ENCODE results near the gene CGB5.
"Not testable (repeated sequence)": the region's sequence is repeated elsewhere in the genome, so short reads cannot be mapped to it uniquely, and the experiment has no call there.

CGB5 gene

GRCh38 chr19:49036815-49037214 is 6.8 kb upstream of the CGB5 start, which contains the start of gene CGB1:
Gene CGB1 (minus strand): TSS chr19:49036895. CDS start chr19:49036711, 184 bp downstream.
- DNase-seq (ENCODE audit: low read depth in 1 of 2, low spot score in 1 of 2) = peak in 1 of 2 experiments; percentile 29
- in situ Hi-C loops (cut with HindIII; ENCODE audit: low pct_unique_long_range_greater_than_20kb, low sequenced_read_pairs) = not testable (repeated sequence)

GRCh38 chr19:49038111-49038510 is 5.5 kb upstream of the CGB5 start:
- DNase-seq (ENCODE audit: low read depth in 1 of 2, low spot score in 1 of 2); in situ Hi-C loops (cut with HindIII; ENCODE audit: low pct_unique_long_range_greater_than_20kb, low sequenced_read_pairs): not testable (repeated sequence)

- DNase-seq (ENCODE audit: low read depth in 1 of 2, low spot score in 1 of 2); in situ Hi-C loops (cut with HindIII; ENCODE audit: low pct_unique_long_range_greater_than_20kb, low sequenced_read_pairs): not testable (repeated sequence)
Observed at GRCh38 chr19:49038557-49039276, 4.9 kb upstream of the CGB5 start.

GRCh38 chr19:49039736-49040135 is 3.9 kb upstream of the CGB5 start:
- in situ Hi-C loops (cut with HindIII; ENCODE audit: low pct_unique_long_range_greater_than_20kb, low sequenced_read_pairs); DNase-seq (ENCODE audit: low read depth in 1 of 2, low spot score in 1 of 2): not testable (repeated sequence)

- in situ Hi-C loops (cut with HindIII; ENCODE audit: low pct_unique_long_range_greater_than_20kb, low sequenced_read_pairs) = no loop called here
- no peak for DNase-seq (ENCODE audit: low read depth in 1 of 2, low spot score in 1 of 2)
- no peak for TF ChIP-seq JUND (IDR thresholded peaks at IDR 0.05; ENCODE audit: low read depth)
Observed at GRCh38 chr19:49042177-49042576, 1.5 kb upstream of the CGB5 start.

GRCh38 chr19:49042666-49043065 is 982 bp upstream of the CGB5 start:
- in situ Hi-C loops (cut with HindIII; ENCODE audit: low pct_unique_long_range_greater_than_20kb, low sequenced_read_pairs); DNase-seq (ENCODE audit: low read depth in 1 of 2, low spot score in 1 of 2): not testable (repeated sequence)

GRCh38 chr19:49049011-49049410 is 5.4 kb downstream of the CGB5 start, which contains the start of gene CGB8:
Gene CGB8 (minus strand): TSS chr19:49049111. CDS start chr19:49048739, 372 bp downstream.
- DNase-seq (ENCODE audit: low read depth in 1 of 2, low spot score in 1 of 2); in situ Hi-C loops (cut with HindIII; ENCODE audit: low pct_unique_long_range_greater_than_20kb, low sequenced_read_pairs): not testable (repeated sequence)

- in situ Hi-C loops (cut with HindIII; ENCODE audit: low pct_unique_long_range_greater_than_20kb, low sequenced_read_pairs) = not testable (repeated sequence)
Observed at GRCh38 chr19:49049834-49050233, 6.2 kb downstream of the CGB5 start.

GRCh38 chr19:49050376-49051033 is 6.9 kb downstream of the CGB5 start:
- DNase-seq (ENCODE audit: low read depth in 1 of 2, low spot score in 1 of 2); in situ Hi-C loops (cut with HindIII; ENCODE audit: low pct_unique_long_range_greater_than_20kb, low sequenced_read_pairs): not testable (repeated sequence)

More at GRCh38 chr19:49049834-49050233, 6.2 kb downstream of the CGB5 start:
- not testable (repeated sequence) for DNase-seq (ENCODE audit: low read depth in 1 of 2, low spot score in 1 of 2)

GRCh38 chr19:49056101-49056901 is 12.7 kb downstream of the CGB5 start:
- in situ Hi-C loops (cut with HindIII; ENCODE audit: low pct_unique_long_range_greater_than_20kb, low sequenced_read_pairs) = no loop called here
- no peak for TF ChIP-seq JUND (IDR thresholded peaks at IDR 0.05; ENCODE audit: low read depth)
- peak; percentile 51 to 82 for DNase-seq (ENCODE audit: low read depth in 1 of 2, low spot score in 1 of 2)

- DNase-seq (ENCODE audit: low read depth in 1 of 2, low spot score in 1 of 2); in situ Hi-C loops (cut with HindIII; ENCODE audit: low pct_unique_long_range_greater_than_20kb, low sequenced_read_pairs): not testable (repeated sequence)
Observed at GRCh38 chr19:49056902-49057596, 13.4 kb downstream of the CGB5 start.

- no peak for TF ChIP-seq JUND (IDR thresholded peaks at IDR 0.05; ENCODE audit: low read depth)
- DNase-seq (ENCODE audit: low read depth in 1 of 2, low spot score in 1 of 2) = peak; percentile 73 to 79
- in situ Hi-C loops (cut with HindIII; ENCODE audit: low pct_unique_long_range_greater_than_20kb, low sequenced_read_pairs) = no loop called here
Observed at GRCh38 chr19:49057636-49058234, 14.1 kb downstream of the CGB5 start, which contains the start of gene CGB7. Gene CGB7 (minus strand): TSS chr19:49057749. CDS start chr19:49055375, 2,374 bp downstream.

Measured in T47D (cell line).